ENCODE data around the gene ADA. TPM values are rescaled to one million over a fixed set of nuclear protein-coding genes. Genes with fewer than 3 reads are reported as not detected.

ADA gene
- total RNA-seq, 1 donor, result 96.7 TPM

- peak in 1 of 3 donors; percentile 86 for DNase-seq (ENCODE audit: low read depth in 2 of 3, low spot score in 2 of 3)
Measured at GRCh38 chr20:44586289-44586911, 65.1 kb downstream of the ADA start.

- DNase-seq (ENCODE audit: low read depth in 2 of 3, low spot score in 2 of 3), result no peak
Measured at GRCh38 chr20:44585057-44585963, 66.2 kb downstream of the ADA start.

GRCh38 chr20:44584162-44584561 is 67.3 kb downstream of the ADA start:
- no peak for DNase-seq (ENCODE audit: low read depth in 2 of 3, low spot score in 2 of 3)

GRCh38 chr20:44583157-44583556 is 68.3 kb downstream of the ADA start:
- no peak for DNase-seq (ENCODE audit: low read depth in 2 of 3, low spot score in 2 of 3)

GRCh38 chr20:44582311-44583025 is 69.0 kb downstream of the ADA start, which contains the start of gene PKIG:
PKIG (plus strand) TSS chr20:44582579; CDS start chr20:44614557, 31,978 bp downstream.
- DNase-seq (ENCODE audit: low read depth in 2 of 3, low spot score in 2 of 3), result no peak

- no peak for DNase-seq (ENCODE audit: low read depth in 2 of 3, low spot score in 2 of 3)
Measured at GRCh38 chr20:44581515-44581914, 70.0 kb downstream of the ADA start.

GRCh38 chr20:44580581-44581268 is 70.8 kb downstream of the ADA start:
- no peak for DNase-seq (ENCODE audit: low read depth in 2 of 3, low spot score in 2 of 3)

- no peak for DNase-seq (ENCODE audit: low read depth in 2 of 3, low spot score in 2 of 3)
Measured at GRCh38 chr20:44579313-44580081, 72.0 kb downstream of the ADA start.

- DNase-seq (ENCODE audit: low read depth in 2 of 3, low spot score in 2 of 3), result peak in 2 of 3 donors; percentile 67 to 79
Measured at GRCh38 chr20:44576297-44576696, 75.2 kb downstream of the ADA start.

- DNase-seq (ENCODE audit: low read depth in 2 of 3, low spot score in 2 of 3), result no peak
Measured at GRCh38 chr20:44574372-44574771, 77.1 kb downstream of the ADA start.

GRCh38 chr20:44573501-44573869 is 78.0 kb downstream of the ADA start:
- no peak for DNase-seq (ENCODE audit: low read depth in 2 of 3, low spot score in 2 of 3)

- peak in 1 of 3 donors; percentile 25 for DNase-seq (ENCODE audit: low read depth in 2 of 3, low spot score in 2 of 3)
Measured at GRCh38 chr20:44572551-44573500, 78.7 kb downstream of the ADA start.

- no peak for DNase-seq (ENCODE audit: low read depth in 2 of 3, low spot score in 2 of 3)
Measured at GRCh38 chr20:44571362-44571988, 80.0 kb downstream of the ADA start.

- no peak for DNase-seq (ENCODE audit: low read depth in 2 of 3, low spot score in 2 of 3)
Measured at GRCh38 chr20:44570367-44570766, 81.1 kb downstream of the ADA start.
